H9 (cell line): ENCODE measurements around the gene CCDC89. TPM values are rescaled to one million over a fixed set of nuclear protein-coding genes. Genes with fewer than 3 reads are reported as not detected.

Experiments
- DNase-seq: peaks from one replicate; pipeline ENCODE4 v3.0.0-alpha.2; 2017
- H2AFZ ChIP-seq: one replicate; pipeline ENCODE4 v1.6.1; 2013; ENCODE audit warnings: mild to moderate bottlenecking, low read length, control low read depth, moderate library complexity
- H2AK5ac ChIP-seq: 2 replicates; pipeline ENCODE4 v1.6.1; 2013; ENCODE audit warnings: low read length, control low read depth, mixed read lengths; ENCODE audit not compliant: insufficient read length
- H2BK120ac ChIP-seq: one replicate; pipeline ENCODE4 v1.6.1; 2013; ENCODE audit warnings: low read depth, mild to moderate bottlenecking, low read length, control low read depth, inconsistent platforms; ENCODE audit not compliant: poor library complexity, severe bottlenecking
- H2BK12ac ChIP-seq: 2 replicates; pipeline ENCODE4 v1.6.1; 2013; ENCODE audit warnings: low read length, control low read depth, mixed read lengths, low read depth; ENCODE audit not compliant: insufficient read length
- H2BK15ac ChIP-seq: 2 replicates; pipeline ENCODE4 v1.6.1; 2013; ENCODE audit warnings: low read depth, low read length, control low read depth
- H2BK20ac ChIP-seq: one replicate; pipeline ENCODE4 v1.6.1; 2013; ENCODE audit warnings: low read depth, mild to moderate bottlenecking, low read length, control low read depth, inconsistent platforms; ENCODE audit not compliant: poor library complexity, severe bottlenecking
- H2BK5ac ChIP-seq: 2 replicates; pipeline ENCODE4 v1.6.1; 2013; ENCODE audit warnings: low read length, control low read depth, mixed read lengths; ENCODE audit not compliant: insufficient read length
- H3K14ac ChIP-seq: 2 replicates; pipeline ENCODE4 v1.6.1; 2013; ENCODE audit warnings: low read length, control low read depth; ENCODE audit not compliant: insufficient read depth
- H3K18ac ChIP-seq: 2 replicates; pipeline ENCODE4 v1.6.1; 2013; ENCODE audit warnings: low read depth, mild to moderate bottlenecking, mixed read lengths, low read length, control low read depth; ENCODE audit not compliant: insufficient read length
- H3K23ac ChIP-seq: 2 replicates; pipeline ENCODE4 v1.6.1; 2013; ENCODE audit warnings: low read length, control low read depth, mixed read lengths, low read depth; ENCODE audit not compliant: insufficient read length
- H3K23me2 ChIP-seq: 2 replicates; pipeline ENCODE4 v1.6.1; 2013; ENCODE audit warnings: low read depth, mild to moderate bottlenecking, mixed read lengths, low read length, control low read depth; ENCODE audit not compliant: insufficient read length, poor library complexity, severe bottlenecking
- H3K27ac ChIP-seq: 2 replicates; pipeline ENCODE4 v1.5.1; 2013; ENCODE audit warnings: low read length, control low read depth, mixed read lengths, low read depth; ENCODE audit not compliant: insufficient read length
- H3K27me3 ChIP-seq: 2 replicates; pipeline ENCODE4 v1.6.1; 2013; ENCODE audit warnings: low read length, control low read depth, inconsistent platforms; ENCODE audit not compliant: insufficient read depth
- H3K4ac ChIP-seq: 2 replicates; pipeline ENCODE4 v1.6.1; 2013; ENCODE audit warnings: low read depth, mild to moderate bottlenecking, control low read depth, inconsistent platforms, low read length, moderate library complexity
- H3K4me1 ChIP-seq: 2 replicates; pipeline ENCODE4 v1.6.1; 2013; ENCODE audit warnings: low read length, control low read depth, inconsistent platforms; ENCODE audit not compliant: insufficient read depth
- H3K4me2 ChIP-seq: 2 replicates; pipeline ENCODE4 v1.6.1; 2013; ENCODE audit warnings: low read length, control low read depth, mixed read lengths; ENCODE audit not compliant: insufficient read length, insufficient read depth
- H3K56ac ChIP-seq: 2 replicates; pipeline ENCODE4 v1.6.1; 2013; ENCODE audit warnings: low read depth, mild to moderate bottlenecking, mixed read lengths, low read length, control low read depth; ENCODE audit not compliant: insufficient read length
- H3K79me1 ChIP-seq: 2 replicates; pipeline ENCODE4 v1.6.1; 2013; ENCODE audit warnings: low read depth, mild to moderate bottlenecking, moderate library complexity, low read length, control low read depth, inconsistent platforms; ENCODE audit not compliant: insufficient read depth, poor library complexity, severe bottlenecking
- H3K79me2 ChIP-seq: 2 replicates; pipeline ENCODE4 v1.6.1; 2013; ENCODE audit warnings: low read length, control low read depth, inconsistent platforms; ENCODE audit not compliant: insufficient read depth
- H3K9ac ChIP-seq: 2 replicates; pipeline ENCODE4 v1.6.1; 2013; ENCODE audit warnings: low read length, control low read depth, mixed read lengths; ENCODE audit not compliant: insufficient read length; ENCODE audit errors: extremely low read depth
- H3K9me3 ChIP-seq: one replicate; pipeline ENCODE4 v1.6.1; 2013; ENCODE audit warnings: low read depth, low read length, inconsistent platforms; ENCODE audit not compliant: control insufficient read depth
- H3T11ph ChIP-seq: one replicate; pipeline ENCODE4 v1.6.1; 2013; ENCODE audit warnings: mild to moderate bottlenecking, low read length, control low read depth, inconsistent platforms
- H4K20me1 ChIP-seq: one replicate; pipeline ENCODE4 v1.6.1; 2013; ENCODE audit not compliant: control insufficient read depth, insufficient read length, insufficient read depth
- H4K5ac ChIP-seq: 2 replicates; pipeline ENCODE4 v1.6.1; 2013; ENCODE audit warnings: low read depth, mild to moderate bottlenecking, mixed read lengths, low read length, control low read depth; ENCODE audit not compliant: insufficient read length
- H4K8ac ChIP-seq: replicated peaks from 2 replicates; pipeline ENCODE4 v1.6.1; 2013; ENCODE audit warnings: low read length, control low read depth, mixed read lengths, low read depth; ENCODE audit not compliant: insufficient read length
- H4K91ac ChIP-seq: 2 replicates; pipeline ENCODE4 v1.6.1; 2013; ENCODE audit warnings: low read depth, mild to moderate bottlenecking, moderate library complexity, mixed read lengths, low read length, control low read depth; ENCODE audit not compliant: insufficient read length
- H3K27ac Mint-ChIP-seq, 3 experiments: 2 replicates in 2 of 3; 3 replicates in 1 of 3; pipeline ENCODE4 v1.8.0; 2020 to 2021; ENCODE audit warnings: mixed read lengths in 3 of 3, mild to moderate bottlenecking in 1 of 3, moderate library complexity in 1 of 3
- H3K27me3 Mint-ChIP-seq: 2 replicates; pipeline ENCODE4 v1.8.0; 2021; ENCODE audit warnings: low read depth, mild to moderate bottlenecking, moderate library complexity, mixed read lengths
- H3K36me3 Mint-ChIP-seq, 3 experiments: 2 replicates in 2 of 3; 3 replicates in 1 of 3; pipeline ENCODE4 v1.8.0; 2020 to 2021; ENCODE audit warnings: low read depth in 3 of 3, mixed read lengths in 3 of 3; ENCODE audit not compliant: insufficient read depth in 1 of 3
- H3K4me1 Mint-ChIP-seq, 2 experiments: 2 replicates each; pipeline ENCODE4 v1.8.0; 2020; ENCODE audit warnings: mixed read lengths in 2 of 2
- H3K4me3 Mint-ChIP-seq, 2 experiments: 2 replicates in 1 of 2; 3 replicates in 1 of 2; pipeline ENCODE4 v1.8.0; 2020 to 2021; ENCODE audit warnings: mild to moderate bottlenecking in 2 of 2, mixed read lengths in 2 of 2, moderate library complexity in 1 of 2
- H3K9me3 Mint-ChIP-seq, 2 experiments: 2 replicates in 1 of 2; 3 replicates in 1 of 2; pipeline ENCODE4 v1.8.0; 2020; ENCODE audit warnings: mild to moderate bottlenecking in 2 of 2, mixed read lengths in 2 of 2, moderate library complexity in 1 of 2
- CTCF ChIP-seq: fragments of 200-600 bp; sonication (generic); conservative IDR thresholded peaks from 3 replicates; pipeline ENCODE4 v1.8.0; 2021; ENCODE audit warnings: antibody characterized with exemption, mild to moderate bottlenecking
- WGBS: extraction: QIAGEN DNeasy Blood & Tissue Kit; methylation state at CpG from one replicate; pipeline ENCODE4 v1.1.7; 2013; ENCODE audit warnings: missing lambda C conversion rate, low lambda C conversion rate, mixed read lengths; ENCODE audit not compliant: insufficient read length; ENCODE audit errors: extremely low coverage; 5-methylcytosine and 5-hydroxymethylcytosine counted together
- total RNA-seq: library from RNA; stranded (reverse); gene quantifications from 2 replicates; pipeline ENCODE4 v1.2.1, GENCODE V29; 2021

CCDC89 gene
- total RNA-seq, 1 experiment from 2014 or later, result not detected

- no peaks in the 10 kb centered on the region for H4K20me1 ChIP-seq
Measured at GRCh38 chr11:85724748-85725465, 38.9 kb upstream of the CCDC89 start.

More at GRCh38 chr11:85724748-85725465, 38.9 kb upstream of the CCDC89 start:
- Mint-ChIP-seq H3K27me3 (peaks cover 3% of the 10 kb centered on the region; the same call in 1 of the 2 replicates), H3K9me3 (no peaks in the 10 kb centered on the region), H3K4me3 (no peak overlapping the region), H3K27ac (no peak overlapping the region), H3K36me3 (peaks cover 0 to 13% (median 9%) of the 10 kb centered on the region in 3 experiments; a peak in 4 of 7 replicates), H3K4me1 (peaks cover 12 to 31% of the 10 kb centered on the region in 2 experiments)
- Histone ChIP-seq H3K4me1 (peaks cover 4% of the 10 kb centered on the region), H3K23me2 (no peaks in the 10 kb centered on the region), H2BK5ac (no peak overlapping the region), H3K79me1 (no peaks in the 10 kb centered on the region), H4K5ac (no peak overlapping the region), H2BK12ac (no peak overlapping the region), H3K56ac (no peak overlapping the region), H3K14ac (no peak overlapping the region), H3T11ph (no peak overlapping the region), H3K79me2 (no peaks in the 10 kb centered on the region), H3K27me3 (no peaks in the 10 kb centered on the region), H2AFZ (no peak overlapping the region), H4K8ac (no peak overlapping the region), H2AK5ac (no peak overlapping the region), H3K23ac (no peak overlapping the region), H2BK15ac (no peak overlapping the region), H4K91ac (no peak overlapping the region), H3K4me2 (no peak overlapping the region), H2BK120ac (no peak overlapping the region), H3K18ac (no peak overlapping the region), H3K9me3 (no peaks in the 10 kb centered on the region), H3K27ac (no peak overlapping the region), H3K9ac (no peak overlapping the region), H2BK20ac (no peak overlapping the region), H3K4ac (no peak overlapping the region)
- TF ChIP-seq CTCF, result no peak
- WGBS, result no CpG with 5 or more reads among the region's 6 CpGs
- DNase-seq, result no peak
